ENCODE data around the gene CORO2A. TPM values are rescaled to one million over a fixed set of nuclear protein-coding genes. Genes with fewer than 3 reads are reported as not detected.

The CORO2A gene
- total and polyA plus RNA-seq, 2 of the 8 experiments (the other 6 are each of a cell fraction or from before 2014, with no cell fraction given), result 13.7 to 27.9 TPM

- TF ChIP-seq TCF12 (IDR thresholded peaks at IDR 0.05; ENCODE audit: low read depth, low read length), result 0 out of 2 replicates have a peak, but pooled peaks have one; percentile 13
- peak; percentile 57 to 69 for TF ChIP-seq RAD21 (IDR thresholded peaks at IDR 0.05 in 1 of 2, conservative IDR thresholded peaks at IDR 0.05 in 1 of 2; ENCODE audit: low read depth in 2 of 2, low read length in 2 of 2)
- TF ChIP-seq KDM4A (IDR thresholded peaks at IDR 0.05; ENCODE audit: low read depth, low read length, severe bottlenecking), result peak; percentile 64
- peak; percentile 35 for TF ChIP-seq MAX (IDR thresholded peaks at IDR 0.05)
- peak; percentile 83 for TF ChIP-seq ASH2L (IDR thresholded peaks at IDR 0.05; ENCODE audit: low read length)
- TF ChIP-seq TBP (IDR thresholded peaks at IDR 0.05; ENCODE audit: low read depth, low read length), result peak; percentile 72
- no peak for TF ChIP-seq SIRT6 (IDR thresholded peaks at IDR 0.05; ENCODE audit: low read length)
- peak; percentile 64 to 76 (median 68) for TF ChIP-seq CTCF (IDR thresholded peaks at IDR 0.05; ENCODE audit: control extremely low read depth in 1 of 3, insufficient read depth in 1 of 3, low read depth in 1 of 3, low read length in 3 of 3)
- no peak for TF ChIP-seq FOSL1 (IDR thresholded peaks at IDR 0.05; ENCODE audit: insufficient read depth, low read depth, low read length)
- TF ChIP-seq NANOG (IDR thresholded peaks at IDR 0.05; ENCODE audit: insufficient read depth, low read depth, low read length, poor library complexity, severe bottlenecking), result no peak
- TF ChIP-seq NRF1 (IDR thresholded peaks at IDR 0.05; ENCODE audit: low read depth, low read length), result no peak
- TF ChIP-seq CREB1 (IDR thresholded peaks at IDR 0.05), result 0 out of 2 replicates have a peak, but pooled peaks have one; percentile 9
- TF ChIP-seq SIX5 (IDR thresholded peaks at IDR 0.05; ENCODE audit: low read depth, low read length), result no peak
- peak; percentile 81 for TF ChIP-seq RBBP5 (IDR thresholded peaks at IDR 0.05; ENCODE audit: borderline replicate concordance, low read depth, low read length)
- no peak for TF ChIP-seq KDM1A (IDR thresholded peaks at IDR 0.05; ENCODE audit: borderline replicate concordance, low read length)
- TF ChIP-seq BRCA1 (IDR thresholded peaks at IDR 0.05; ENCODE audit: low read depth, low read length), result no peak
- no peak for TF ChIP-seq ATF2 (IDR thresholded peaks at IDR 0.05; ENCODE audit: low read length)
- TF ChIP-seq SIN3A (conservative IDR thresholded peaks at IDR 0.05 in 1 of 2, IDR thresholded peaks at IDR 0.05 in 1 of 2; ENCODE audit: low read depth in 1 of 2, low read length in 2 of 2), result 0 out of 4 replicates have a peak, but pooled peaks of 1 of the 2 experiments have one; percentile 28
- TF ChIP-seq YY1 (IDR thresholded peaks at IDR 0.05; ENCODE audit: low read depth, low read length), result 0 out of 2 replicates have a peak, but pooled peaks have one; percentile 8
Measured at GRCh38 chr9:98192503-98193335, at the start of gene CORO2A (continued).
